SK-N-SH treated with all-trans-retinoic acid at 6 μM for 48 hours (cell line): Measurements from ENCODE around the gene KRT74.

Experiments
- CSRNP3 ChIP-seq: fragments of 250-450 bp; sonication (Bioruptor Pico); IDR thresholded peaks from 2 replicates; pipeline ENCODE4 v1.5.1; 2021; ENCODE audit warnings: mild to moderate bottlenecking, moderate library complexity
- ESRRG ChIP-seq: fragments of 250-450 bp; sonication (Bioruptor Pico); IDR thresholded peaks from 2 replicates; pipeline ENCODE4 v1.6.1; 2021; ENCODE audit warnings: mild to moderate bottlenecking
- ISL1 ChIP-seq: fragments of 250-450 bp; sonication (Bioruptor Pico); IDR thresholded peaks from 2 replicates; pipeline ENCODE4 v2.1.2; 2022; ENCODE audit warnings: mild to moderate bottlenecking, moderate library complexity
- OSR1 ChIP-seq: fragments of 250-450 bp; sonication (Bioruptor Pico); IDR thresholded peaks from 2 replicates; pipeline ENCODE4 v1.8.0; 2022; ENCODE audit warnings: moderate library complexity, mild to moderate bottlenecking, inconsistent platforms
- RARB ChIP-seq: fragments of 250-450 bp; sonication (Bioruptor Pico); IDR thresholded peaks from 2 replicates; pipeline ENCODE4 v1.8.0; 2021; ENCODE audit warnings: mild to moderate bottlenecking, moderate library complexity
- ZFP3 ChIP-seq: fragments of 250-450 bp; sonication (Bioruptor Pico); IDR thresholded peaks from 2 replicates; pipeline ENCODE4 v1.5.0; 2020; ENCODE audit warnings: mild to moderate bottlenecking, moderate library complexity
- TF ChIP-seq, protein P1 (sequence below): fragments of 250-450 bp; sonication (Bioruptor Pico); IDR thresholded peaks from 2 replicates; pipeline ENCODE4 v1.8.0; 2020; ENCODE audit warnings: mild to moderate bottlenecking, moderate library complexity, borderline replicate concordance
- TF ChIP-seq, protein P2 (sequence below): fragments of 250-450 bp; sonication (Bioruptor Pico); IDR thresholded peaks from 2 replicates; pipeline ENCODE4 v1.8.0; 2021; ENCODE audit warnings: low read depth, mild to moderate bottlenecking, moderate library complexity, borderline replicate concordance

DNA sequence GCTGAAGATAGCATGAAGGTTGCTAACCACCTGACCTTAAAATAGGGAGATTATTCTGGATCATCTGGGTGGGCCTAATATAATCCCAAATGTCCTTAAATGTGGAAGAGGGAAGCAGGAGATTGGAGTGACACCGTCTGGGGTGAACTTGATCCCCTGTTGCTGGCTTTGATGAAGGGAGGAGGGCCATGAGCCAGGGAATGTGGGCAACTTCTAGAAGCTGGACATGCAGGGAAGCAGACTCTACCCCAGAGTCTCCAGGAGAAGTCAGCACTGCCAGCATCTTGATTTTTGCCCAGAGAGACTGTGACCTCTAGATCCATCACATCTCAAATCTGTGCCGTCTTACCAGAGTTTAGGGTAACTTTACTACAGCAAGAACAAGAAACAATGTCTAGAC lies 44.2 kb downstream of the KRT74 start:
- TF ChIP-seq, protein P1, sequence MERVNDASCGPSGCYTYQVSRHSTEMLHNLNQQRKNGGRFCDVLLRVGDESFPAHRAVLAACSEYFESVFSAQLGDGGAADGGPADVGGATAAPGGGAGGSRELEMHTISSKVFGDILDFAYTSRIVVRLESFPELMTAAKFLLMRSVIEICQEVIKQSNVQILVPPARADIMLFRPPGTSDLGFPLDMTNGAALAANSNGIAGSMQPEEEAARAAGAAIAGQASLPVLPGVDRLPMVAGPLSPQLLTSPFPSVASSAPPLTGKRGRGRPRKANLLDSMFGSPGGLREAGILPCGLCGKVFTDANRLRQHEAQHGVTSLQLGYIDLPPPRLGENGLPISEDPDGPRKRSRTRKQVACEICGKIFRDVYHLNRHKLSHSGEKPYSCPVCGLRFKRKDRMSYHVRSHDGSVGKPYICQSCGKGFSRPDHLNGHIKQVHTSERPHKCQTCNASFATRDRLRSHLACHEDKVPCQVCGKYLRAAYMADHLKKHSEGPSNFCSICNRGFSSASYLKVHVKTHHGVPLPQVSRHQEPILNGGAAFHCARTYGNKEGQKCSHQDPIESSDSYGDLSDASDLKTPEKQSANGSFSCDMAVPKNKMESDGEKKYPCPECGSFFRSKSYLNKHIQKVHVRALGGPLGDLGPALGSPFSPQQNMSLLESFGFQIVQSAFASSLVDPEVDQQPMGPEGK (CRISPR knock-in tag) = no peak
- TF ChIP-seq ESRRG (CRISPR knock-in tag) (no peak), RARB (CRISPR knock-in tag) (no peak), ISL1 (CRISPR knock-in tag) (no peak), OSR1 (CRISPR knock-in tag) (no peak), ZFP3 (no peak), CSRNP3 (no peak)
- TF ChIP-seq, protein P2, sequence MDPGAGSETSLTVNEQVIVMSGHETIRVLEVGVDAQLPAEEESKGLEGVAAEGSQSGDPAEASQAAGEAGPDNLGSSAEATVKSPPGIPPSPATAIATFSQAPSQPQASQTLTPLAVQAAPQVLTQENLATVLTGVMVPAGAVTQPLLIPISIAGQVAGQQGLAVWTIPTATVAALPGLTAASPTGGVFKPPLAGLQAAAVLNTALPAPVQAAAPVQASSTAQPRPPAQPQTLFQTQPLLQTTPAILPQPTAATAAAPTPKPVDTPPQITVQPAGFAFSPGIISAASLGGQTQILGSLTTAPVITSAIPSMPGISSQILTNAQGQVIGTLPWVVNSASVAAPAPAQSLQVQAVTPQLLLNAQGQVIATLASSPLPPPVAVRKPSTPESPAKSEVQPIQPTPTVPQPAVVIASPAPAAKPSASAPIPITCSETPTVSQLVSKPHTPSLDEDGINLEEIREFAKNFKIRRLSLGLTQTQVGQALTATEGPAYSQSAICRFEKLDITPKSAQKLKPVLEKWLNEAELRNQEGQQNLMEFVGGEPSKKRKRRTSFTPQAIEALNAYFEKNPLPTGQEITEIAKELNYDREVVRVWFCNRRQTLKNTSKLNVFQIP (CRISPR knock-in tag) = no peak
